Measurements from ENCODE around the gene SNX14.

SNX14 gene

GRCh38 chr6:85516168-85516567 lies 77.5 kb downstream of the SNX14 start:
- no peaks in the 10 kb centered on the region for H3K36me3 ChIP-seq (replicated peaks; ENCODE audit: insufficient read depth, low read length)
- no peak for TF ChIP-seq EZH2phosphoT487 (IDR thresholded peaks at IDR 0.05; ENCODE audit: low read length)
- no peak for TF ChIP-seq EZH2 (optimal IDR thresholded peaks at IDR 0.05; ENCODE audit: low read depth, low read length)
- TF ChIP-seq CTCF (IDR thresholded peaks at IDR 0.05; ENCODE audit: low read length): no peak
- no peaks in the 10 kb centered on the region for H3K79me2 ChIP-seq (ENCODE audit: low read length)
- no peak for DNase-seq
- no peaks in the 10 kb centered on the region for H3K27me3 ChIP-seq (replicated peaks; ENCODE audit: insufficient read depth, low read length)
- no peaks in the 10 kb centered on the region for H4K20me1 ChIP-seq (ENCODE audit: insufficient read depth, low read length)
- no peaks in the 10 kb centered on the region for H3F3A ChIP-seq (ENCODE audit: insufficient read depth, low read length)
- no peaks in the 10 kb centered on the region for H3K9me2 ChIP-seq (replicated peaks; ENCODE audit: insufficient read depth, low read length)
- no peak overlapping the region for H3K27ac ChIP-seq (ENCODE audit: low read length)
- no peak overlapping the region for H3K4me3 ChIP-seq (ENCODE audit: low read length)
- H3K4me1 ChIP-seq (ENCODE audit: low read length): no peaks in the 10 kb centered on the region
- H3K4me2 ChIP-seq (ENCODE audit: low read depth, low read length): no peak overlapping the region
- H2AFZ ChIP-seq (ENCODE audit: low read length): no peak overlapping the region
- H3K9ac ChIP-seq (ENCODE audit: low read length): no peak overlapping the region
- H3K9me3 ChIP-seq (replicated peaks; ENCODE audit: insufficient read depth, low read length): no peaks in the 10 kb centered on the region

GRCh38 chr6:85506441-85507093 lies 87.1 kb downstream of the SNX14 start:
- H3K27ac ChIP-seq (ENCODE audit: low read length): no peak overlapping the region
- H3K4me1 ChIP-seq (ENCODE audit: low read length): no peaks in the 10 kb centered on the region
- no peaks in the 10 kb centered on the region for H3K9me2 ChIP-seq (replicated peaks; ENCODE audit: insufficient read depth, low read length)
- no peak overlapping the region for H3K4me3 ChIP-seq (ENCODE audit: low read length)
- no peaks in the 10 kb centered on the region for H3K27me3 ChIP-seq (replicated peaks; ENCODE audit: insufficient read depth, low read length)
- H3K36me3 ChIP-seq (replicated peaks; ENCODE audit: insufficient read depth, low read length): no peaks in the 10 kb centered on the region; the same call in 1 of the 2 replicates
- no peaks in the 10 kb centered on the region for H3K79me2 ChIP-seq (ENCODE audit: low read length)
- no peaks in the 10 kb centered on the region for H3F3A ChIP-seq (ENCODE audit: insufficient read depth, low read length)
- TF ChIP-seq EZH2 (optimal IDR thresholded peaks at IDR 0.05; ENCODE audit: low read depth, low read length): no peak
- TF ChIP-seq EZH2phosphoT487 (IDR thresholded peaks at IDR 0.05; ENCODE audit: low read length): no peak
- no peaks in the 10 kb centered on the region for H3K9me3 ChIP-seq (replicated peaks; ENCODE audit: insufficient read depth, low read length)
- H2AFZ ChIP-seq (ENCODE audit: low read length): no peak overlapping the region
- DNase-seq: no peak
- no peak overlapping the region for H3K9ac ChIP-seq (ENCODE audit: low read length)
- H3K4me2 ChIP-seq (ENCODE audit: low read depth, low read length): no peak overlapping the region
- H4K20me1 ChIP-seq (ENCODE audit: insufficient read depth, low read length): no peaks in the 10 kb centered on the region

- no peak overlapping the region for H3K4me3 ChIP-seq (ENCODE audit: low read length)
- no peak overlapping the region for H3K9ac ChIP-seq (ENCODE audit: low read length)
- no peak for TF ChIP-seq EZH2 (optimal IDR thresholded peaks at IDR 0.05; ENCODE audit: low read depth, low read length)
- no peak for TF ChIP-seq CTCF (IDR thresholded peaks at IDR 0.05; ENCODE audit: low read length)
- TF ChIP-seq EZH2phosphoT487 (IDR thresholded peaks at IDR 0.05; ENCODE audit: low read length): no peak
- no peak for DNase-seq
- H3K79me2 ChIP-seq (ENCODE audit: low read length): no peaks in the 10 kb centered on the region
- no peak overlapping the region for H3K4me2 ChIP-seq (ENCODE audit: low read depth, low read length)
- H3K36me3 ChIP-seq (replicated peaks; ENCODE audit: insufficient read depth, low read length): no peaks in the 10 kb centered on the region
- H4K20me1 ChIP-seq (ENCODE audit: insufficient read depth, low read length): no peaks in the 10 kb centered on the region
- no peaks in the 10 kb centered on the region for H3K9me2 ChIP-seq (replicated peaks; ENCODE audit: insufficient read depth, low read length)
- H3F3A ChIP-seq (ENCODE audit: insufficient read depth, low read length): no peaks in the 10 kb centered on the region
- H3K4me1 ChIP-seq (ENCODE audit: low read length): no peaks in the 10 kb centered on the region
- H2AFZ ChIP-seq (ENCODE audit: low read length): no peak overlapping the region
- H3K9me3 ChIP-seq (replicated peaks; ENCODE audit: insufficient read depth, low read length): no peaks in the 10 kb centered on the region
- no peaks in the 10 kb centered on the region for H3K27me3 ChIP-seq (replicated peaks; ENCODE audit: insufficient read depth, low read length)
- no peak overlapping the region for H3K27ac ChIP-seq (ENCODE audit: low read length)
These were observed 94.9 kb downstream of the SNX14 start for GRCh38 chr6:85498596-85499258.

GRCh38 chr6:85496856-85497255 lies 96.8 kb downstream of the SNX14 start:
- Histone ChIP-seq H3K4me1 (ENCODE audit: low read length) (no peaks in the 10 kb centered on the region), H3F3A (ENCODE audit: insufficient read depth, low read length) (no peaks in the 10 kb centered on the region), H3K4me3 (ENCODE audit: low read length) (no peak overlapping the region)

More at GRCh38 chr6:85496856-85497255, 96.8 kb downstream of the SNX14 start:
- Histone ChIP-seq H4K20me1 (ENCODE audit: insufficient read depth, low read length) (no peaks in the 10 kb centered on the region), H3K27me3 (replicated peaks; ENCODE audit: insufficient read depth, low read length) (no peaks in the 10 kb centered on the region), H3K9me3 (replicated peaks; ENCODE audit: insufficient read depth, low read length) (no peaks in the 10 kb centered on the region), H3K27ac (ENCODE audit: low read length) (no peak overlapping the region), H2AFZ (ENCODE audit: low read length) (no peak overlapping the region), H3K79me2 (ENCODE audit: low read length) (no peaks in the 10 kb centered on the region), H3K4me2 (ENCODE audit: low read depth, low read length) (no peak overlapping the region), H3K9me2 (replicated peaks; ENCODE audit: insufficient read depth, low read length) (no peaks in the 10 kb centered on the region), H3K9ac (ENCODE audit: low read length) (no peak overlapping the region), H3K36me3 (replicated peaks; ENCODE audit: insufficient read depth, low read length) (no peaks in the 10 kb centered on the region)
- no peak for DNase-seq
- TF ChIP-seq CTCF (IDR thresholded peaks at IDR 0.05; ENCODE audit: low read length): no peak
- TF ChIP-seq EZH2phosphoT487 (IDR thresholded peaks at IDR 0.05; ENCODE audit: low read length): no peak
- no peak for TF ChIP-seq EZH2 (optimal IDR thresholded peaks at IDR 0.05; ENCODE audit: low read depth, low read length)

All from MM.1S (cell line).